Esophagus squamous epithelium (tissue), 5 donors: ENCODE results near the gene PLCB1. TPM values are rescaled to one million over a fixed set of nuclear protein-coding genes. Genes with fewer than 3 reads are reported as not detected.

Experiments used
- DNase-seq: peaks from one replicate; lab custom pipeline; 2025; lab: John Stamatoyannopoulos, UW
- H3K27ac ChIP-seq, 4 donors: fragments of 200-600 bp; sonication (generic); one replicate each; pipeline ENCODE4 v1.5.1; 2016 to 2019; ENCODE audit warnings: mild to moderate bottlenecking in 1 of 4
- H3K27me3 ChIP-seq, 4 donors: fragments of 200-600 bp; sonication (generic); 1 replicate in 3 of 4; 2 replicates in 1 of 4; pipeline versions ENCODE4 v1.5.1 to v1.6.0; 2017 to 2021; ENCODE audit warnings: antibody characterized with exemption in 1 of 4
- H3K36me3 ChIP-seq, 3 donors: fragments of 200-600 bp; sonication (generic); one replicate each; pipeline ENCODE4 v1.5.1; 2016 to 2019
- H3K4me1 ChIP-seq, 3 donors: fragments of 200-600 bp; sonication (generic); one replicate each; pipeline ENCODE4 v1.5.1; 2017 to 2019
- H3K4me3 ChIP-seq, 4 donors: fragments of 200-600 bp; sonication (generic); 1 replicate in 3 of 4; 2 replicates in 1 of 4; pipeline ENCODE4 v1.5.1; 2016 to 2019; ENCODE audit warnings: mild to moderate bottlenecking in 2 of 4, moderate library complexity in 1 of 4
- H3K9me3 ChIP-seq, 3 donors: fragments of 200-600 bp; sonication (generic); one replicate each; pipeline ENCODE4 v1.5.1; 2016 to 2019
- POLR2A ChIP-seq, 4 donors: fragments of 450-650 bp; IDR thresholded peaks; one replicate each; pipeline ENCODE4 v1.6.1; 2017; ENCODE audit warnings: antibody characterized with exemption in 4 of 4, mild to moderate bottlenecking in 4 of 4, moderate library complexity in 3 of 4
- WGBS, 2 donors: methylation state at CpG; one replicate each; pipeline ENCODE4 v1.1.5; 2018; 5-methylcytosine and 5-hydroxymethylcytosine counted together
- intact Hi-C: fragments of 100-400 bp; cut with DNase I; formaldehyde crosslinking; loops from one replicate; pipeline ENCODE4 v1.15.0; 2022
- total RNA-seq, 4 donors: library from RNA; depleted of rRNA; stranded (reverse); fragments of >200 nt; gene quantifications; one replicate each; pipeline ENCODE4 v1.1.0, GENCODE V29; 2016
- TF ChIP-seq, protein P1 (sequence below), 6 experiments: fragments of 450-650 bp in 4 of 6; fragments of 200-600 bp in 2 of 6; sonication (generic) in 2 of 6; IDR thresholded peaks; one replicate each; pipeline ENCODE4 v1.5.1; 2016 to 2019; ENCODE audit warnings: antibody characterized with exemption in 6 of 6, mild to moderate bottlenecking in 4 of 6, moderate library complexity in 4 of 6
- donor health status: DM: yes; HTN: yes; CAD: no.

Gene PLCB1
- total RNA-seq, 4 donors from 2014 or later = 1.9 to 20.4 (median 5.0) TPM

DNA sequence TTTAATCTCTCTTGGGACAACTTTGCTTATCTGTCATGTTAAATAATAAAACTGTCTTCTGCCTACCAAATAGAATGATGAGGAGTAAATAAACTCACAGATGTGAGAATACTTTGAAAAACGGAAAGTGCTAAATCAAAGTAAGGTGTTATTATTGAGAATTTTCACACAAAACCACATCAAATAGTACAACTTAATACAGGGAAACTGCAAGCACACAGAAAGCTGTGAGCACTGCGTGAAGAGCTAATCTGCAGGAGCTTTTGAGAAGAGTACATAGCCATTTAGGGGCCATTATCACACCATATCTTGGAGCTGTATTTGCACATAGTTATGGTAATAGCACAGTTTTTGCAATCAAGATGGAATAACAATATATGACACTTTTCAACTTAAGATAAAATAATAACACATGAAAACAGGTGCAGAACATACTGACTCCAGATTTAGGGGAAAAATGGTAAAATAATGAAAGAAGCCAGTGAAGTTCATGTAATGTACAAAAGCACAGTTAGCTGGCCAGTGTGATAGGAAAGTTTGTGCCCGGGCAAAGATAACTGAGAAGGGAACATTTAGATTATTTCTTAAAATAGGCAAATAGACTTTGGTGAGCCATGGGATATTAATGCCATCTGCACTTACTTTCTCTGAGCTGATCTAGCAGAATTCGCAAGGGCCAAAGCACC, 538.3 kb downstream of the PLCB1 start:
- Histone ChIP-seq H3K9me3 (no peaks in the 10 kb centered on the region), H3K27ac (no peak overlapping the region), H3K4me3 (no peak overlapping the region), H3K4me1 (no peaks in the 10 kb centered on the region), H3K36me3 (no peaks in the 10 kb centered on the region), H3K27me3 (no peaks in the 10 kb centered on the region)
- intact Hi-C loops = no loop called here
- no peak for TF ChIP-seq POLR2A (IDR thresholded peaks at IDR 0.05)
- TF ChIP-seq, protein P1, sequence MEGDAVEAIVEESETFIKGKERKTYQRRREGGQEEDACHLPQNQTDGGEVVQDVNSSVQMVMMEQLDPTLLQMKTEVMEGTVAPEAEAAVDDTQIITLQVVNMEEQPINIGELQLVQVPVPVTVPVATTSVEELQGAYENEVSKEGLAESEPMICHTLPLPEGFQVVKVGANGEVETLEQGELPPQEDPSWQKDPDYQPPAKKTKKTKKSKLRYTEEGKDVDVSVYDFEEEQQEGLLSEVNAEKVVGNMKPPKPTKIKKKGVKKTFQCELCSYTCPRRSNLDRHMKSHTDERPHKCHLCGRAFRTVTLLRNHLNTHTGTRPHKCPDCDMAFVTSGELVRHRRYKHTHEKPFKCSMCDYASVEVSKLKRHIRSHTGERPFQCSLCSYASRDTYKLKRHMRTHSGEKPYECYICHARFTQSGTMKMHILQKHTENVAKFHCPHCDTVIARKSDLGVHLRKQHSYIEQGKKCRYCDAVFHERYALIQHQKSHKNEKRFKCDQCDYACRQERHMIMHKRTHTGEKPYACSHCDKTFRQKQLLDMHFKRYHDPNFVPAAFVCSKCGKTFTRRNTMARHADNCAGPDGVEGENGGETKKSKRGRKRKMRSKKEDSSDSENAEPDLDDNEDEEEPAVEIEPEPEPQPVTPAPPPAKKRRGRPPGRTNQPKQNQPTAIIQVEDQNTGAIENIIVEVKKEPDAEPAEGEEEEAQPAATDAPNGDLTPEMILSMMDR (IDR thresholded peaks at IDR 0.05) = no peak
- WGBS, 2 donors = 67 to 69% methylated on average over 4 of the region's 4 CpGs
- DNase-seq = no peak

DNA sequence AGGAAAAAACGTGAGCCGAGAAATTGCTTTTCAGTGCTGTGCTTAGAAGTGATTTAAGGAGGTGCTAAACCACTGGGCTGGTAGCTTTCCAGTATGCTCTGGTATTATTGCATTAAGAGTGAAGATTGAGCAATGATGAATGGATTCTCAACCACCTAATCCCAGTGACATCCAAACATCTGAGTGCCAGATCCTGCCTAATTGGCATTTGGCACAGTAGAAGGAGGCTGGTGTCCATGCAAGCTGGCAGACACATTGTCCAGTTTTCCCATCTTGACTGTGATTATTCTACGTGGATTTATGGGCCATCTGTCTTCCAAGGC, 538.8 kb downstream of the PLCB1 start:
- Histone ChIP-seq H3K9me3 (no peaks in the 10 kb centered on the region), H3K27me3 (no peaks in the 10 kb centered on the region), H3K27ac (no peak overlapping the region), H3K4me3 (no peak overlapping the region), H3K4me1 (no peaks in the 10 kb centered on the region), H3K36me3 (no peaks in the 10 kb centered on the region)
- DNase-seq = no peak
- 43 to 55% methylated on average over 3 of the region's 3 CpGs for WGBS, 2 donors
- intact Hi-C loops = no loop called here
- TF ChIP-seq, protein P1 (IDR thresholded peaks at IDR 0.05) = no peak
- no peak for TF ChIP-seq POLR2A (IDR thresholded peaks at IDR 0.05)

DNA sequence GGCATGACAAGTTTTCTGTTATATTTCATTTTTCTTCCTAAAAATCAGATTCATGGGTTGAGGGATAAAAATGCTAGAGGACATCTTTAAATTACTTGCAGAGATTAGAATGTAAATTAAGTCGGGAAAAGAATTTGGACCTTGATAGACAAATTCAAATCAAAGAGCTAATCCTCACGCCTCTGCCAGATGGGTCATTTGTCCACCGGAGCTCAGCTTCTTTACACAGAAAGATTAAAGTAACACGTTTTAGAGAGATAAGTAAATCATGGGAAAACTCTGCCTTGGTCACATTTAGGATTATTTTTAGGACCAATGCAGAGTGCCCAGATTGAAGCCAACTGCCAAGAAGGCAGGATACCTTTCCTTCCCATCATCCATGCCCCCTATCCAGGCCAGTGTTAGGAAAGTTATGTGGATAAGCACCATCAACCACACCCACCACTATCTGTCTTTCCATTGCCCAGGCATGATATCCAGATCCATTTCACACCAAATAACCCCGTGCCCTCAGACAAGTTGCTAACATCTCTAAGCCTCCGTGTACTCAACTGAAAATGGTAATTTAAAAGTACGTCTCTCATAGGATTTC, 539.4 kb downstream of the PLCB1 start:
- TF ChIP-seq, protein P1 (IDR thresholded peaks at IDR 0.05) = no peak
- TF ChIP-seq POLR2A (IDR thresholded peaks at IDR 0.05) = no peak
- Histone ChIP-seq H3K4me1 (no peaks in the 10 kb centered on the region), H3K9me3 (no peaks in the 10 kb centered on the region), H3K27ac (no peak overlapping the region), H3K27me3 (no peaks in the 10 kb centered on the region), H3K36me3 (no peaks in the 10 kb centered on the region), H3K4me3 (no peak overlapping the region)
- intact Hi-C loops = no loop called here
- WGBS, 2 donors = 68 to 70% methylated on average over 7 of the region's 7 CpGs
- DNase-seq = no peak

DNA sequence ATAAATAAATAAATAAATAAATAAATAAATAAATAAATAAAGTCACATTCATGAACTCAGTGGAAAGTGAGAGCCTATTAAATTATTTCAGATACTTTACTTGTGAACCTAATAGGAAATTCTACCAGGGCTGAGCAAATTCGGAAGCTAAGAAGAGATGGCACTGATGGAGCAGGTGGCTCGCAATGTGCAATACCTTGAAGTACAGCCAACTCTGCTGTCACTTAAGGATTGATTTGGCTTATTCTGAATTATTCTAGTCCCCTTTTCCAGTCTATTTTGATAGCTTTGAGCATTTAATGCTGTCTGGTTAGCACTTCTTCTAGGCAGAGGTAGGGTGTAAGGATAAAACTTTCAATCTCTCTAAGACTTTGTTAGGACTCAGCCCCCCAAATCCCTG, 541.0 kb downstream of the PLCB1 start:
- Histone ChIP-seq H3K4me3 (no peak overlapping the region), H3K27me3 (no peaks in the 10 kb centered on the region), H3K36me3 (no peaks in the 10 kb centered on the region), H3K27ac (no peak overlapping the region), H3K4me1 (no peaks in the 10 kb centered on the region), H3K9me3 (no peaks in the 10 kb centered on the region)
- no peak for DNase-seq
- TF ChIP-seq, protein P1 (IDR thresholded peaks at IDR 0.05) = no peak
- no peak for TF ChIP-seq POLR2A (IDR thresholded peaks at IDR 0.05)
- intact Hi-C loops = no loop called here
- WGBS, 2 donors = 96 to 98% methylated on average over 2 of the region's 2 CpGs

DNA sequence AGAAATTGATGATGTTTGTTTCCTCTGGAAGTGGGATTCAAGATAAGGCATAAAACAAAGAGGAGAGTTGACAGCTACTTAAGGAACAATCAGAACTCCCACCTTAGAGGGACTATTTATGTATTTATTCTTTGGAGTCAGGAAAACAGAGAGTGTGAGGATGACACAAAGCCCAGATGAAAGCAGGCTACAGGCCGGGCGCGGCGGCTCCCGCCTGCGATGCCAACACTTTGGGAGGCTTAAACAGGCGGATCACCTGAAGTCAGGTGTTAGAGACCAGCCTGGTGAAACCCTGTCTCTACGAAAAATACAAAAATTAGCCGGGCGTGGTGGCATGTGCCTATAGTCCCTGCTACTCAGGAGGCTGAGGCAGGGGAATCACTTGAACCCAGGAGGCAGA, 543.8 kb downstream of the PLCB1 start:
- DNase-seq = no peak
- no peaks in the 10 kb centered on the region for H3K36me3 ChIP-seq
- intact Hi-C loops = no loop called here
- H3K27me3 ChIP-seq = no peaks in the 10 kb centered on the region
- H3K9me3 ChIP-seq = no peaks in the 10 kb centered on the region
- no peaks in the 10 kb centered on the region for H3K4me1 ChIP-seq
- no peak overlapping the region for H3K4me3 ChIP-seq
- WGBS, 2 donors = 96 to 97% methylated on average over 7 to 10 of the region's 10 CpGs
- H3K27ac ChIP-seq = no peak overlapping the region
- TF ChIP-seq, protein P1 (IDR thresholded peaks at IDR 0.05) = no peak
- TF ChIP-seq POLR2A (IDR thresholded peaks at IDR 0.05) = no peak
